ENCODE results near the gene RTCA.

RTCA gene

GRCh38 chr1:100305954-100306353 is 39.9 kb downstream of the RTCA start:
- no peak for ATAC-seq
- TF ChIP-seq PATZ1 (CRISPR knock-in tag; IDR thresholded peaks at IDR 0.05; ENCODE audit: borderline replicate concordance) (no peak), ZFP30 (CRISPR knock-in tag; IDR thresholded peaks at IDR 0.05) (no peak), ZNF70 (CRISPR knock-in tag; IDR thresholded peaks at IDR 0.05) (no peak), TSHZ2 (CRISPR knock-in tag; IDR thresholded peaks at IDR 0.05) (no peak), ARNTL (CRISPR knock-in tag; IDR thresholded peaks at IDR 0.05; ENCODE audit: borderline replicate concordance, low read depth) (no peak), OSR1 (CRISPR knock-in tag; IDR thresholded peaks at IDR 0.05) (no peak), ESRRG (CRISPR knock-in tag; IDR thresholded peaks at IDR 0.05) (no peak), TOX (CRISPR knock-in tag; IDR thresholded peaks at IDR 0.05; ENCODE audit: borderline replicate concordance) (no peak), BACH2 (CRISPR knock-in tag; IDR thresholded peaks at IDR 0.05; ENCODE audit: borderline replicate concordance) (no peak)

GRCh38 chr1:100306735-100307313 is 40.8 kb downstream of the RTCA start:
- TF ChIP-seq BACH2 (CRISPR knock-in tag; IDR thresholded peaks at IDR 0.05; ENCODE audit: borderline replicate concordance) (no peak), CREB5 (CRISPR knock-in tag; IDR thresholded peaks at IDR 0.05; ENCODE audit: low read depth) (no peak), POU6F1 (CRISPR knock-in tag; IDR thresholded peaks at IDR 0.05; ENCODE audit: borderline replicate concordance, low read depth) (no peak)
- no peak for ATAC-seq

- ATAC-seq: no peak
- TF ChIP-seq ZFP30 (CRISPR knock-in tag; IDR thresholded peaks at IDR 0.05) (no peak), SNAI2 (CRISPR knock-in tag; IDR thresholded peaks at IDR 0.05) (no peak), ISL1 (CRISPR knock-in tag; IDR thresholded peaks at IDR 0.05) (no peak), ZNF565 (CRISPR knock-in tag; conservative IDR thresholded peaks at IDR 0.05; ENCODE audit: low read depth) (no peak), CSRNP3 (CRISPR knock-in tag; IDR thresholded peaks at IDR 0.05) (no peak), ZNF8 (CRISPR knock-in tag; IDR thresholded peaks at IDR 0.05) (no peak), ZC3H10 (CRISPR knock-in tag; IDR thresholded peaks at IDR 0.05) (no peak), ARNTL (CRISPR knock-in tag; IDR thresholded peaks at IDR 0.05; ENCODE audit: borderline replicate concordance, low read depth) (no peak), RARB (CRISPR knock-in tag; IDR thresholded peaks at IDR 0.05) (no peak), ZNF70 (CRISPR knock-in tag; IDR thresholded peaks at IDR 0.05) (no peak)
These were observed 42.8 kb downstream of the RTCA start for GRCh38 chr1:100308777-100309176.

- no peak for ATAC-seq
- TF ChIP-seq TOX (CRISPR knock-in tag; IDR thresholded peaks at IDR 0.05; ENCODE audit: borderline replicate concordance): no peak
These were observed 43.8 kb downstream of the RTCA start for GRCh38 chr1:100309863-100310262.

Data from SK-N-SH treated with all-trans-retinoic acid at 6 μM for 48 hours (cell line).